ENCODE results near the gene MYO6.

DNA sequence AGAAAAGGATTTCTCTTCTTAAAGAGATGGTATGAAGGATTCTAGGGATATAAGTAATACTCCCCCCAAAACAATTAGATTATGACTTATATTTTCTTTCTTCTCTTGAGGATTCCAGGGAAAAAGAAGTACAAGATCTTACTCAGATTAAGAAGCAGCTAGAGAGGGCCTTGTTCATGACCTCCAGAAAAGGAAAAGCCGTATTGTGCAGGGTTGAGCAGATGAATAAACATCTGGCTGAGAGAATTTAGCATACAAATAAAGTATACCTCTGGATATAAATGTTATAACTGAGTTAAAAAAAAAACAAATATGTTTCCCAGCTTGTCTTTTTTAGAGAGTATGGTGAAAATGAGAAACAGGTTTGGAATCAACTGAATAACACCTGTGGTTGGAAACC, 11.3 kb downstream of the MYO6 start:
- TF ChIP-seq EZH2 (IDR thresholded peaks at IDR 0.05; ENCODE audit: borderline replicate concordance, low read depth, low read length, severe bottlenecking), result no peak
- TF ChIP-seq, protein P1, sequence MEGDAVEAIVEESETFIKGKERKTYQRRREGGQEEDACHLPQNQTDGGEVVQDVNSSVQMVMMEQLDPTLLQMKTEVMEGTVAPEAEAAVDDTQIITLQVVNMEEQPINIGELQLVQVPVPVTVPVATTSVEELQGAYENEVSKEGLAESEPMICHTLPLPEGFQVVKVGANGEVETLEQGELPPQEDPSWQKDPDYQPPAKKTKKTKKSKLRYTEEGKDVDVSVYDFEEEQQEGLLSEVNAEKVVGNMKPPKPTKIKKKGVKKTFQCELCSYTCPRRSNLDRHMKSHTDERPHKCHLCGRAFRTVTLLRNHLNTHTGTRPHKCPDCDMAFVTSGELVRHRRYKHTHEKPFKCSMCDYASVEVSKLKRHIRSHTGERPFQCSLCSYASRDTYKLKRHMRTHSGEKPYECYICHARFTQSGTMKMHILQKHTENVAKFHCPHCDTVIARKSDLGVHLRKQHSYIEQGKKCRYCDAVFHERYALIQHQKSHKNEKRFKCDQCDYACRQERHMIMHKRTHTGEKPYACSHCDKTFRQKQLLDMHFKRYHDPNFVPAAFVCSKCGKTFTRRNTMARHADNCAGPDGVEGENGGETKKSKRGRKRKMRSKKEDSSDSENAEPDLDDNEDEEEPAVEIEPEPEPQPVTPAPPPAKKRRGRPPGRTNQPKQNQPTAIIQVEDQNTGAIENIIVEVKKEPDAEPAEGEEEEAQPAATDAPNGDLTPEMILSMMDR (IDR thresholded peaks at IDR 0.05; ENCODE audit: borderline replicate concordance, extremely low read depth, low read length, poor library complexity, severe bottlenecking), result no peak
